ENCODE data around the gene RHOH.

DNA sequence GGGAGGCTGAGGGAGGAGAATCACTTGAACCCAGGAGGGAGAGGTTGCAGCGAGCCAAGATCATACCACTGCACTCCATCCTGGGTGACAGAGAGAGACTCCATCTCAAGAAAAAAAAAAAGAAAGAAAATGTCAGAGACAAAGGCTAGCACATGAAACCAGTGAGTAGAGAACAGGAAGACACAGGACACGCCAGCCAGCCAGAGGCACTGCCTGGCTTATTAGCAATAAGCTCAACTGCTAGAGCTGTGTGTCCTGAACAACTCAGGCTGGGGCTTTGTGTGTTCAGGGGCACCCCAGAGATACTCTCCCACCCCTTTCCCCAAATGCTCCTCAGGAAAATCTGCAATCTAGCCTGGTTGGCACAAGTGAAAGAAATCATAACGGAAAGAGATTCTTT, 60.0 kb downstream of the RHOH start:
- TF ChIP-seq, protein P1, sequence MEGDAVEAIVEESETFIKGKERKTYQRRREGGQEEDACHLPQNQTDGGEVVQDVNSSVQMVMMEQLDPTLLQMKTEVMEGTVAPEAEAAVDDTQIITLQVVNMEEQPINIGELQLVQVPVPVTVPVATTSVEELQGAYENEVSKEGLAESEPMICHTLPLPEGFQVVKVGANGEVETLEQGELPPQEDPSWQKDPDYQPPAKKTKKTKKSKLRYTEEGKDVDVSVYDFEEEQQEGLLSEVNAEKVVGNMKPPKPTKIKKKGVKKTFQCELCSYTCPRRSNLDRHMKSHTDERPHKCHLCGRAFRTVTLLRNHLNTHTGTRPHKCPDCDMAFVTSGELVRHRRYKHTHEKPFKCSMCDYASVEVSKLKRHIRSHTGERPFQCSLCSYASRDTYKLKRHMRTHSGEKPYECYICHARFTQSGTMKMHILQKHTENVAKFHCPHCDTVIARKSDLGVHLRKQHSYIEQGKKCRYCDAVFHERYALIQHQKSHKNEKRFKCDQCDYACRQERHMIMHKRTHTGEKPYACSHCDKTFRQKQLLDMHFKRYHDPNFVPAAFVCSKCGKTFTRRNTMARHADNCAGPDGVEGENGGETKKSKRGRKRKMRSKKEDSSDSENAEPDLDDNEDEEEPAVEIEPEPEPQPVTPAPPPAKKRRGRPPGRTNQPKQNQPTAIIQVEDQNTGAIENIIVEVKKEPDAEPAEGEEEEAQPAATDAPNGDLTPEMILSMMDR (IDR thresholded peaks at IDR 0.05 in 8 of 11, conservative IDR thresholded peaks at IDR 0.05 in 3 of 11): no peak
- TF ChIP-seq POLR2A (IDR thresholded peaks at IDR 0.05) (no peak), POLR2AphosphoS5 (IDR thresholded peaks at IDR 0.05) (no peak)

All from spleen (tissue), 7 donors.